ENCODE data around the gene TUFT1. TPM values are rescaled to one million over a fixed set of nuclear protein-coding genes. Genes with fewer than 3 reads are reported as not detected.

Gene TUFT1, protein sequence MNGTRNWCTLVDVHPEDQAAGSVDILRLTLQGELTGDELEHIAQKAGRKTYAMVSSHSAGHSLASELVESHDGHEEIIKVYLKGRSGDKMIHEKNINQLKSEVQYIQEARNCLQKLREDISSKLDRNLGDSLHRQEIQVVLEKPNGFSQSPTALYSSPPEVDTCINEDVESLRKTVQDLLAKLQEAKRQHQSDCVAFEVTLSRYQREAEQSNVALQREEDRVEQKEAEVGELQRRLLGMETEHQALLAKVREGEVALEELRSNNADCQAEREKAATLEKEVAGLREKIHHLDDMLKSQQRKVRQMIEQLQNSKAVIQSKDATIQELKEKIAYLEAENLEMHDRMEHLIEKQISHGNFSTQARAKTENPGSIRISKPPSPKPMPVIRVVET
- total RNA-seq = 12.7 and 16.3 TPM in 2 replicates

DNA sequence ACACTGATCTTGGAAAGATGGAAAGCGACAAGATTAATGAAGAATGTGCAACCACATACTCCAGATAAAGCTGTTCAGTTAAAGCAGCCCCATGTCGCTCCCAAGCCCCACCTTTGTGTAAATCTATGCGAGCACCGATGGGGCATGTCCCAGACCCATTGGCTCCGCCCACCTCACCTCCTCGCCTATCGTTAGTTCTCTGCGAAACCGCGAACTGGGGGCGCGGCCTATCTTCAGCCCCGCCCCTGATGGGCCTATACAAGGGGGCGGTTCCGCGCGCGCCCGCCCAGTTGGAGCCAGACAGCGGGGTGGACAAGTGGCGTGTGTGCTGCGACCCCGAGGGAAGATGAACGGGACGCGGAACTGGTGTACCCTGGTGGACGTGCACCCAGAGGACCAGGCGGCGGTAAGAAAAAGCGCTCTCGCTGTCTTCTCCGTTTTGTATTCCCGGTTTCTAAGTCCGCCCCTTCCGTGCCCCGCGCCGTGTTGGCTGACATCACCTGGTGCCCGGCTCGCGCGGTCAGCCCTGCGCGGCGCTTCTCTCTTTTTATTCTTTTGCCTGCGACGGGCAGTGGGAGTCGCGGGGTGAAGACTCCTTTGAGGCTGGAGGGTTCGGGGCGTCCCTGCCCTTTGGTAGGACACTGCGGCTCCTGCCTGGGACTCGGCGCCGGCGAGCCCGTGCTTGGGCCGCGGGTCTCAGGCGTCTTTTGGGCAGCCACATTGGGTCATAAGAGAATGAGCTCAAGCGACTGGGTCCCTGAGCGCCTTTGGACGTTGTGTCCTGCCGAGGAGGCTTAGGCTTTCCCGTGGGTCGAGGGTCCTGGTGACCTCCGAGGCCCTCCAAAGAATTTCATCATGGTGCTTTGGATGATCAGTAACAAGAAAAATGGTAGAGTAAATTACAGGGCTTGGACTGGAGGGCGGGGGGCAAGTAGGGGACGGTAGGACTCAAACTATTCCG lies at the start of gene TUFT1:
Gene TUFT1 (plus strand): TSS at position 289 of the 961 bp plus-strand sequence. CDS start 58 bp downstream, at position 347.
- Histone ChIP-seq H3K4me3 (ENCODE audit: insufficient read depth, low read length) (peak within 1 kb of the TSS; percentile 86), H3K36me3 (ENCODE audit: insufficient read depth, low read length) (no peaks in the 10 kb centered on the region), H2AFZ (ENCODE audit: low read length) (peak within 1 kb of the TSS; percentile 81), H3K9me3 (ENCODE audit: low read depth, low read length) (no peaks in the 10 kb centered on the region), H3K79me2 (ENCODE audit: insufficient read depth, low read length) (peaks cover 30% of the 10 kb centered on the region), H3K27me3 (ENCODE audit: insufficient read depth, low read length) (no peaks in the 10 kb centered on the region), H3K4me1 (ENCODE audit: insufficient read depth, low read length) (peaks cover 56% of the 10 kb centered on the region), H3K4me2 (ENCODE audit: insufficient read depth, low read length) (peak within 1 kb of the TSS; percentile 87), H3K27ac (ENCODE audit: low read depth, low read length) (peak within 1 kb of the TSS; percentile 79), H4K20me1 (ENCODE audit: insufficient read depth, low read length) (peaks cover 3% of the 10 kb centered on the region)
- TF ChIP-seq, protein P1, sequence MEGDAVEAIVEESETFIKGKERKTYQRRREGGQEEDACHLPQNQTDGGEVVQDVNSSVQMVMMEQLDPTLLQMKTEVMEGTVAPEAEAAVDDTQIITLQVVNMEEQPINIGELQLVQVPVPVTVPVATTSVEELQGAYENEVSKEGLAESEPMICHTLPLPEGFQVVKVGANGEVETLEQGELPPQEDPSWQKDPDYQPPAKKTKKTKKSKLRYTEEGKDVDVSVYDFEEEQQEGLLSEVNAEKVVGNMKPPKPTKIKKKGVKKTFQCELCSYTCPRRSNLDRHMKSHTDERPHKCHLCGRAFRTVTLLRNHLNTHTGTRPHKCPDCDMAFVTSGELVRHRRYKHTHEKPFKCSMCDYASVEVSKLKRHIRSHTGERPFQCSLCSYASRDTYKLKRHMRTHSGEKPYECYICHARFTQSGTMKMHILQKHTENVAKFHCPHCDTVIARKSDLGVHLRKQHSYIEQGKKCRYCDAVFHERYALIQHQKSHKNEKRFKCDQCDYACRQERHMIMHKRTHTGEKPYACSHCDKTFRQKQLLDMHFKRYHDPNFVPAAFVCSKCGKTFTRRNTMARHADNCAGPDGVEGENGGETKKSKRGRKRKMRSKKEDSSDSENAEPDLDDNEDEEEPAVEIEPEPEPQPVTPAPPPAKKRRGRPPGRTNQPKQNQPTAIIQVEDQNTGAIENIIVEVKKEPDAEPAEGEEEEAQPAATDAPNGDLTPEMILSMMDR (IDR thresholded peaks at IDR 0.05; ENCODE audit: extremely low read depth, low read depth, low read length) = no peak
- peak; percentile 90 for DNase-seq (ENCODE audit: insufficient read length, low spot score, missing footprints)

DNA sequence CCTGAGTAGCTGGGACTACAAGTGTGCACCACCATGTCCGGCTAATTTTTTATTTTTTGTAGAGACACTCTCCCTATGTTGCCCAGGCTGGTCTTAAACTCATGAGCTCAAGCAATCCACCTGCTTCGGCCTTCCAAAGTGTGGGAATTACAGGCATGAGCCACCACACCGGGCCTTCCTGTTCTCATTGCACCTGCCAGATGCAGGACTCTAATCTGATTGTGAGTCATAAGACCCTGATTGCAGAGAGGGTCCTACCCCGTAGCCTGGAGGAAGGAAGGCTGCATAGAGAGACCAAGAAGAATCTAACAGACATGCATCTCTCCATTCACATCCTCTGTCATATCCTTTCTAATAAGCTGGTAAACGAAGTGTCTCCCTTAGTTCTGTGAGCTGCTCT lies 48.5 kb upstream of the TUFT1 start:
- TF ChIP-seq, protein P1 (IDR thresholded peaks at IDR 0.05; ENCODE audit: extremely low read depth, low read depth, low read length) = no peak
- no peak for DNase-seq (ENCODE audit: insufficient read length, low spot score, missing footprints)
- H3K79me2 ChIP-seq (ENCODE audit: insufficient read depth, low read length) = no peaks in the 10 kb centered on the region
- no peak overlapping the region for H3K4me3 ChIP-seq (ENCODE audit: insufficient read depth, low read length)
- H3K27ac ChIP-seq (ENCODE audit: low read depth, low read length) = no peak overlapping the region
- H3K27me3 ChIP-seq (ENCODE audit: insufficient read depth, low read length) = peaks cover 11% of the 10 kb centered on the region
- no peaks in the 10 kb centered on the region for H3K36me3 ChIP-seq (ENCODE audit: insufficient read depth, low read length)
- H3K9me3 ChIP-seq (ENCODE audit: low read depth, low read length) = no peaks in the 10 kb centered on the region
- no peaks in the 10 kb centered on the region for H4K20me1 ChIP-seq (ENCODE audit: insufficient read depth, low read length)
- no peak overlapping the region for H3K4me2 ChIP-seq (ENCODE audit: insufficient read depth, low read length)
- H3K4me1 ChIP-seq (ENCODE audit: insufficient read depth, low read length) = peaks cover 7% of the 10 kb centered on the region
- H2AFZ ChIP-seq (ENCODE audit: low read length) = no peak overlapping the region

- no peak for DNase-seq (ENCODE audit: insufficient read length, low spot score, missing footprints)
- Histone ChIP-seq H3K27me3 (ENCODE audit: insufficient read depth, low read length) (peaks cover 11% of the 10 kb centered on the region), H3K4me3 (ENCODE audit: insufficient read depth, low read length) (no peak overlapping the region), H3K4me2 (ENCODE audit: insufficient read depth, low read length) (no peak overlapping the region), H3K9me3 (ENCODE audit: low read depth, low read length) (no peaks in the 10 kb centered on the region), H3K79me2 (ENCODE audit: insufficient read depth, low read length) (no peaks in the 10 kb centered on the region), H2AFZ (ENCODE audit: low read length) (no peak overlapping the region), H3K4me1 (ENCODE audit: insufficient read depth, low read length) (peaks cover 7% of the 10 kb centered on the region), H3K27ac (ENCODE audit: low read depth, low read length) (no peak overlapping the region), H3K36me3 (ENCODE audit: insufficient read depth, low read length) (no peaks in the 10 kb centered on the region), H4K20me1 (ENCODE audit: insufficient read depth, low read length) (no peaks in the 10 kb centered on the region)
- TF ChIP-seq, protein P1 (IDR thresholded peaks at IDR 0.05; ENCODE audit: extremely low read depth, low read depth, low read length) = no peak
These were observed 48.0 kb upstream of the TUFT1 start for GRCh38 chr1:151492120-151492519.
